ENCODE results near the gene SMYD4.

SMYD4 gene

GRCh38 chr17:1872976-1873375, 43.3 kb upstream of the SMYD4 start:
- no peak overlapping the region for H2AFZ ChIP-seq (ENCODE audit: low read depth)
- no peaks in the 10 kb centered on the region for H3K79me2 ChIP-seq (ENCODE audit: insufficient read depth, low read depth)
- H3K4me2 ChIP-seq: 0 out of 2 replicates have a peak overlapping the region, but pooled peaks have one; percentile 15
- H3K4me1 ChIP-seq (ENCODE audit: low read depth, poor library complexity, severe bottlenecking): peaks cover 50% of the 10 kb centered on the region
- H3K36me3 ChIP-seq (ENCODE audit: insufficient read depth): no peaks in the 10 kb centered on the region
- H4K20me1 ChIP-seq (ENCODE audit: insufficient read depth): no peaks in the 10 kb centered on the region
- H3K27ac ChIP-seq: no peak overlapping the region
- no peaks in the 10 kb centered on the region for H3K27me3 ChIP-seq (ENCODE audit: insufficient read depth, low read depth)
- no peak overlapping the region for H3K4me3 ChIP-seq (IDR thresholded peaks at IDR 0.05; ENCODE audit: insufficient read depth, low read depth, low read length)
- H3K9ac ChIP-seq: no peak overlapping the region
- no peak for TF ChIP-seq CTCF (conservative IDR thresholded peaks at IDR 0.05; ENCODE audit: low read depth, low read length)

- peaks cover 50% of the 10 kb centered on the region for H3K4me1 ChIP-seq (ENCODE audit: low read depth, poor library complexity, severe bottlenecking)
- TF ChIP-seq CTCF (conservative IDR thresholded peaks at IDR 0.05; ENCODE audit: low read depth, low read length): no peak
Observed at GRCh38 chr17:1872254-1872653, 42.6 kb upstream of the SMYD4 start.

GRCh38 chr17:1871756-1872155, 42.1 kb upstream of the SMYD4 start:
- H3K9ac ChIP-seq: no peak overlapping the region
- no peaks in the 10 kb centered on the region for H3K27me3 ChIP-seq (ENCODE audit: insufficient read depth, low read depth)
- no peak overlapping the region; the same call in 1 of the 2 replicates for H3K4me2 ChIP-seq
- no peak overlapping the region for H2AFZ ChIP-seq (ENCODE audit: low read depth)
- H3K4me1 ChIP-seq (ENCODE audit: low read depth, poor library complexity, severe bottlenecking): peaks cover 50% of the 10 kb centered on the region
- TF ChIP-seq CTCF (conservative IDR thresholded peaks at IDR 0.05; ENCODE audit: low read depth, low read length): no peak
- no peaks in the 10 kb centered on the region for H4K20me1 ChIP-seq (ENCODE audit: insufficient read depth)
- H3K79me2 ChIP-seq (ENCODE audit: insufficient read depth, low read depth): no peaks in the 10 kb centered on the region
- no peak overlapping the region for H3K4me3 ChIP-seq (IDR thresholded peaks at IDR 0.05; ENCODE audit: insufficient read depth, low read depth, low read length)
- H3K36me3 ChIP-seq (ENCODE audit: insufficient read depth): no peaks in the 10 kb centered on the region
- no peak overlapping the region for H3K27ac ChIP-seq

More at GRCh38 chr17:1872254-1872653, 42.6 kb upstream of the SMYD4 start:
- Histone ChIP-seq H2AFZ (ENCODE audit: low read depth) (no peak overlapping the region), H3K27me3 (ENCODE audit: insufficient read depth, low read depth) (no peaks in the 10 kb centered on the region), H3K4me3 (IDR thresholded peaks at IDR 0.05; ENCODE audit: insufficient read depth, low read depth, low read length) (no peak overlapping the region), H3K79me2 (ENCODE audit: insufficient read depth, low read depth) (no peaks in the 10 kb centered on the region), H4K20me1 (ENCODE audit: insufficient read depth) (no peaks in the 10 kb centered on the region), H3K4me2 (no peak overlapping the region), H3K36me3 (ENCODE audit: insufficient read depth) (no peaks in the 10 kb centered on the region), H3K27ac (no peak overlapping the region), H3K9ac (no peak overlapping the region)

GRCh38 chr17:1870592-1870991, 40.9 kb upstream of the SMYD4 start:
- H3K79me2 ChIP-seq (ENCODE audit: insufficient read depth, low read depth): no peaks in the 10 kb centered on the region
- H3K4me3 ChIP-seq (IDR thresholded peaks at IDR 0.05; ENCODE audit: insufficient read depth, low read depth, low read length): no peak overlapping the region
- H2AFZ ChIP-seq (ENCODE audit: low read depth): no peak overlapping the region
- peak overlapping the region; percentile 56 for H3K4me2 ChIP-seq
- TF ChIP-seq CTCF (conservative IDR thresholded peaks at IDR 0.05; ENCODE audit: low read depth, low read length): no peak
- peaks cover 50% of the 10 kb centered on the region for H3K4me1 ChIP-seq (ENCODE audit: low read depth, poor library complexity, severe bottlenecking)
- H3K9ac ChIP-seq: no peak overlapping the region
- H3K36me3 ChIP-seq (ENCODE audit: insufficient read depth): no peaks in the 10 kb centered on the region
- no peaks in the 10 kb centered on the region for H3K27me3 ChIP-seq (ENCODE audit: insufficient read depth, low read depth)
- H4K20me1 ChIP-seq (ENCODE audit: insufficient read depth): no peaks in the 10 kb centered on the region
- H3K27ac ChIP-seq: peak overlapping the region; percentile 24; the same call in 1 of the 2 replicates

All from KMS-11 (cell line).